OCI-LY7 (cell line): ENCODE data around the gene SLC8A1. TPM values are rescaled to one million over a fixed set of nuclear protein-coding genes. Genes with fewer than 3 reads are reported as not detected.

Experiments
- BruUV-seq: library from RNA; stranded (reverse); fragments of 400-500 nt; replicated peaks from 2 replicates; lab custom pipeline; 2021; lab: Mats Ljungman, UMichigan
- CTCF ChIA-PET: fragments of 300-600 bp; sonication (Branson Sonifier 250); formaldehyde crosslinking; loops from one replicate; lab custom pipeline; 2022; ENCODE audit warnings: antibody characterized with exemption; ENCODE audit not compliant: unreplicated experiment; lab: Charles Lee
- POLR2A ChIA-PET: fragments of 300-600 bp; sonication (Branson Sonifier 250); formaldehyde crosslinking; loops from one replicate; lab custom pipeline; 2022; ENCODE audit warnings: antibody characterized with exemption; lab: Charles Lee
- DNase-seq: peaks from one replicate; pipeline ENCODE4 v3.0.0-alpha.2; 2015; ENCODE audit warnings: low spot score
- H2AFZ ChIP-seq: fragments of 200-600 bp; sonication (generic), shearing (Covaris generic); 2 replicates; pipeline ENCODE4 v1.6.1; 2014; ENCODE audit warnings: mild to moderate bottlenecking, antibody characterized with exemption, low read length, moderate library complexity
- H3K27ac ChIP-seq: fragments of 200-600 bp; sonication (generic); 2 replicates; pipeline ENCODE4 v1.5.1; 2014; ENCODE audit warnings: mixed run types, low read depth, mild to moderate bottlenecking, moderate library complexity, low read length, inconsistent platforms; ENCODE audit not compliant: poor library complexity, severe bottlenecking
- H3K36me3 ChIP-seq: fragments of 200-600 bp; sonication (generic); 2 replicates; pipeline ENCODE4 v1.6.1; 2014; ENCODE audit warnings: mild to moderate bottlenecking, antibody characterized with exemption, low read length, moderate library complexity, mixed read lengths; ENCODE audit not compliant: insufficient read depth
- H3K4me1 ChIP-seq: fragments of 200-600 bp; sonication (generic); 2 replicates; pipeline ENCODE4 v1.5.1; 2014; ENCODE audit warnings: mild to moderate bottlenecking, low read length; ENCODE audit not compliant: insufficient read depth, poor library complexity, severe bottlenecking
- H3K4me2 ChIP-seq: fragments of 200-600 bp; sonication (generic); 2 replicates; pipeline ENCODE4 v1.6.1; 2014; ENCODE audit warnings: mild to moderate bottlenecking, low read length
- H3K4me3 ChIP-seq: fragments of 200-600 bp; sonication (generic); 2 replicates; pipeline ENCODE4 v1.5.1; 2014; ENCODE audit warnings: mild to moderate bottlenecking, low read depth, low read length; ENCODE audit not compliant: poor library complexity, severe bottlenecking
- H3K79me2 ChIP-seq: fragments of 200-600 bp; sonication (generic); 2 replicates; pipeline ENCODE4 v1.6.1; 2016; ENCODE audit warnings: low read depth, mild to moderate bottlenecking, low read length, moderate library complexity, mixed read lengths; ENCODE audit not compliant: insufficient read depth
- H3K9me2 ChIP-seq: fragments of 200-600 bp; sonication (generic); 2 replicates; pipeline ENCODE4 v1.6.1; 2016; ENCODE audit warnings: mild to moderate bottlenecking, low read length, mixed read lengths; ENCODE audit not compliant: insufficient read depth
- H3K9me3 ChIP-seq: fragments of 200-600 bp; sonication (generic); 2 replicates; pipeline ENCODE4 v1.6.1; 2014; ENCODE audit warnings: mild to moderate bottlenecking, mixed run types, low read length, mixed read lengths
- H4K20me1 ChIP-seq: fragments of 200-600 bp; sonication (generic); 2 replicates; pipeline ENCODE4 v1.6.1; 2014; ENCODE audit warnings: mild to moderate bottlenecking, antibody characterized with exemption, low read length, moderate library complexity, mixed read lengths; ENCODE audit not compliant: insufficient read depth
- EZH2phosphoT487 ChIP-seq: fragments of 200-600 bp; sonication (generic); IDR thresholded peaks from 2 replicates; pipeline ENCODE4 v1.6.1; 2018; ENCODE audit warnings: low read depth, borderline replicate concordance, mild to moderate bottlenecking, mixed run types, antibody characterized with exemption, low read length, moderate library complexity, mixed read lengths
- intact Hi-C: fragments of 100-400 bp; cut with micrococcal nuclease; formaldehyde crosslinking; loops from one replicate; pipeline ENCODE4 v1.10.0; 2022; ENCODE audit not compliant: unreplicated experiment
- total RNA-seq, 2 experiments: library from RNA; depleted of rRNA in 1 of 2; stranded (reverse); fragments of >200 nt in 1 of 2; shearing (Covaris generic) in 1 of 2; gene quantifications; 2 replicates each; pipeline ENCODE4 v1.2.3, GENCODE V29; 2014 to 2022
- TF ChIP-seq, protein P1 (sequence below): fragments of 200-600 bp; sonication (generic); conservative IDR thresholded peaks from 2 replicates; pipeline ENCODE4 v1.5.1; 2014; ENCODE audit warnings: mild to moderate bottlenecking, antibody characterized with exemption, low read length, moderate library complexity, mixed read lengths

Gene SLC8A1
- total RNA-seq, 2 experiments from 2014 or later, result 3.6 to 7.3 TPM

DNA sequence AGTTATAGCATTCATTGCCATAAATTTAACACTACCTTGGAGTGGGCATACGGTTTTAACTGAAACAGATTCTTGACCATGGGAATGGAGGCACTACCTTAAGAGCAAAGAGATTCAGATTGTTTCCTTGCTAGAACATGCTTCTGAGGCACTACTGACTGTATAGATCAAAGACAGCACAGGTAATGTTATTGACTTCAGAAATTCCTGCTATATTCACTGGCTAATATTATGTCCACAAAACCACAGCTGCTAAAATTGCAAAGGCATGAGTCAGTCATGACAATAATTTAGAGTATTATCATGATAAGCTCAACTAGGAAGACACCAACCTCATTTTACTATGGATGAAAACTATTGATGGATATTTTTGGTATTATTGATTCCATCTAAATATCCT lies 39.4 kb downstream of the SLC8A1 start:
- no peaks in the 10 kb centered on the region for H3K4me1 ChIP-seq
- no peak for TF ChIP-seq EZH2phosphoT487
- TF ChIP-seq, protein P1, sequence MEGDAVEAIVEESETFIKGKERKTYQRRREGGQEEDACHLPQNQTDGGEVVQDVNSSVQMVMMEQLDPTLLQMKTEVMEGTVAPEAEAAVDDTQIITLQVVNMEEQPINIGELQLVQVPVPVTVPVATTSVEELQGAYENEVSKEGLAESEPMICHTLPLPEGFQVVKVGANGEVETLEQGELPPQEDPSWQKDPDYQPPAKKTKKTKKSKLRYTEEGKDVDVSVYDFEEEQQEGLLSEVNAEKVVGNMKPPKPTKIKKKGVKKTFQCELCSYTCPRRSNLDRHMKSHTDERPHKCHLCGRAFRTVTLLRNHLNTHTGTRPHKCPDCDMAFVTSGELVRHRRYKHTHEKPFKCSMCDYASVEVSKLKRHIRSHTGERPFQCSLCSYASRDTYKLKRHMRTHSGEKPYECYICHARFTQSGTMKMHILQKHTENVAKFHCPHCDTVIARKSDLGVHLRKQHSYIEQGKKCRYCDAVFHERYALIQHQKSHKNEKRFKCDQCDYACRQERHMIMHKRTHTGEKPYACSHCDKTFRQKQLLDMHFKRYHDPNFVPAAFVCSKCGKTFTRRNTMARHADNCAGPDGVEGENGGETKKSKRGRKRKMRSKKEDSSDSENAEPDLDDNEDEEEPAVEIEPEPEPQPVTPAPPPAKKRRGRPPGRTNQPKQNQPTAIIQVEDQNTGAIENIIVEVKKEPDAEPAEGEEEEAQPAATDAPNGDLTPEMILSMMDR, result no peak
- no peaks in the 10 kb centered on the region for H3K9me2 ChIP-seq
- CTCF ChIA-PET, result no interaction called here
- no peaks in the 10 kb centered on the region for H3K9me3 ChIP-seq
- H4K20me1 ChIP-seq, result no peaks in the 10 kb centered on the region
- no peaks in the 10 kb centered on the region for H3K79me2 ChIP-seq
- intact Hi-C loops, result no loop called here
- H3K4me2 ChIP-seq, result no peak overlapping the region
- H3K27ac ChIP-seq, result no peak overlapping the region
- POLR2A ChIA-PET, result interaction anchor here (1.0 kb wide), 1 partner anchor 9 kb away, joined by 4 read pairs; no protein-coding TSS in a partner anchor
- H2AFZ ChIP-seq, result no peak overlapping the region
- H3K4me3 ChIP-seq, result no peak overlapping the region
- DNase-seq, result no peak
- H3K36me3 ChIP-seq, result no peaks in the 10 kb centered on the region
- no TSS peak for BruUV-seq

DNA sequence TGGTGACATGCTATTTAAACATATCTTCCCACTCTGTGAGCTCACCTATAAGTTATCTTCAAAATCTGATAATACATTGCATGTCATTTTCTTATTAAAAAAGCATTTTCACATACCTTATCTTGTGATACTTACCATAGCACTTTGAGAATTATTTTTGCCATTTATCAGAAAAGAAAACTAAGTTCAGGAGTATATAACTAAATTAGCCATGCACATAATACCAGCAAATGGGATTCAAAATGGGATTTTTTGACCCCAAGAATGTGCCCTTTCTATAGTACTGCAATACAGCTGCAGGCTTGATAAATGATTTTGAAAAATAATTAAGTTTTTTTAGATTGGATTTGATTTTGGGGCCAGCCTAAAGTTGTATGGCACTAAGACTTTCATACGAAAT lies 41.2 kb downstream of the SLC8A1 start:
- intact Hi-C loops, result no loop called here
- no peak overlapping the region for H2AFZ ChIP-seq
- no TSS peak for BruUV-seq

DNA sequence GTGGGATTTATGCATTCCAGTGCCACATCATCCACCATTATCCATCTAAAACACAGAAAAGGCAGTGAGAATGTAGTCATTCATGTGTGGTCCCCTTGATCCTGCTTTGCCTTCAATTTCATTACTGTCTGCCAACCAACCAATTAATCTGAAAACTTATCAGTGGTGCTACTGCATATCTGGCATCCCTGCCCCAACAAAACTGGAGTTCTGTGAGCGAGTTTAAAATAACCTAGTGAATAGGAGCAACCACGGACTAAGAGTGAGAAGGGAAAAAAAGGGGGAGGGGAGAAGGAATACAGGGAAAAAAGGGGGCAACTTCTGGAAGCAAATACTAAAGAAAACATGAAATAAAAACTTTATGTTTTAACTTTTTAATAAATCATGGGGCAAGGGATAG lies 42.2 kb downstream of the SLC8A1 start:
- no peak overlapping the region for H2AFZ ChIP-seq

More for the DNA sequence above, 41.2 kb downstream of the SLC8A1 start:
- H3K79me2 ChIP-seq, result no peaks in the 10 kb centered on the region
- no peaks in the 10 kb centered on the region for H3K9me3 ChIP-seq
- no peak overlapping the region for H3K27ac ChIP-seq
- TF ChIP-seq EZH2phosphoT487, result no peak
- TF ChIP-seq, protein P1, result no peak
- H3K4me3 ChIP-seq, result no peak overlapping the region
- no peak for DNase-seq
- no peaks in the 10 kb centered on the region for H4K20me1 ChIP-seq
- H3K4me1 ChIP-seq, result no peaks in the 10 kb centered on the region
- H3K9me2 ChIP-seq, result no peaks in the 10 kb centered on the region
- ChIA-PET POLR2A (interaction anchor here (1.4 kb wide), 1 partner anchor 47 kb away, joined by 6 read pairs; no protein-coding TSS in a partner anchor), CTCF (no interaction called here)
- H3K4me2 ChIP-seq, result no peak overlapping the region
- H3K36me3 ChIP-seq, result no peaks in the 10 kb centered on the region

More for the DNA sequence above, 42.2 kb downstream of the SLC8A1 start:
- no peak overlapping the region for H3K27ac ChIP-seq
- BruUV-seq, result no TSS peak
- DNase-seq, result no peak
- TF ChIP-seq, protein P1, result no peak
- TF ChIP-seq EZH2phosphoT487, result no peak
- no peak overlapping the region for H3K4me3 ChIP-seq
- no peaks in the 10 kb centered on the region for H3K79me2 ChIP-seq
- intact Hi-C loops, result no loop called here
- no peaks in the 10 kb centered on the region for H3K9me2 ChIP-seq
- H3K4me2 ChIP-seq, result no peak overlapping the region
- CTCF ChIA-PET, result no interaction called here
- no peaks in the 10 kb centered on the region for H4K20me1 ChIP-seq
- POLR2A ChIA-PET, result no interaction called here
- no peaks in the 10 kb centered on the region for H3K4me1 ChIP-seq
- no peaks in the 10 kb centered on the region for H3K36me3 ChIP-seq
- H3K9me3 ChIP-seq, result no peaks in the 10 kb centered on the region
